ENCODE measurements around the gene ZNF554. TPM values are rescaled to one million over a fixed set of nuclear protein-coding genes. Genes with fewer than 3 reads are reported as not detected.
"Not testable (repeated sequence)": the region's sequence is repeated elsewhere in the genome, so short reads cannot be mapped to it uniquely, and the experiment has no call there.

ZNF554 gene
- total and polyA plus RNA-seq, 9 donors: 4.9 to 10.5 (median 7.2) TPM

- Histone ChIP-seq H3K4me1 (ENCODE audit: insufficient read depth) (peaks cover 7% of the 10 kb centered on the region), H3K9me3 (no peaks in the 10 kb centered on the region), H3K4me3 (no peak overlapping the region), H3K27ac (no peak overlapping the region), H3K27me3 (no peaks in the 10 kb centered on the region), H3K36me3 (no peaks in the 10 kb centered on the region)
- DNase-seq: no peak
- TF ChIP-seq CTCF (IDR thresholded peaks at IDR 0.05) (no peak), EP300 (IDR thresholded peaks at IDR 0.05) (no peak), POLR2A (IDR thresholded peaks at IDR 0.05) (no peak)
- WGBS, 3 donors: 66 to 81% (median 71%) methylated on average over 16 of the region's 16 CpGs
- intact Hi-C loops (cut with DNase I): no loop called here
Observed at GRCh38 chr19:2816641-2817040, 3.0 kb upstream of the ZNF554 start.

- H3K4me1 ChIP-seq (ENCODE audit: insufficient read depth); H3K27ac ChIP-seq; H3K36me3 ChIP-seq; H3K9me3 ChIP-seq; H3K4me3 ChIP-seq; H3K27me3 ChIP-seq; intact Hi-C loops (cut with DNase I): not testable (repeated sequence)
- 57 to 76% (median 71%) methylated on average over 22 of the region's 22 CpGs for WGBS, 3 donors
- peak in 1 of 5 donors; percentile 14 for DNase-seq
Observed at GRCh38 chr19:2817237-2817829, 2.3 kb upstream of the ZNF554 start.

GRCh38 chr19:2820112-2820702, 539 bp downstream of the ZNF554 start:
- H3K9me3 ChIP-seq: no peaks in the 10 kb centered on the region
- 1 to 2% (median 1%) methylated on average over 21 to 36 of the region's 36 CpGs for WGBS, 3 donors
- H3K36me3 ChIP-seq: no peaks in the 10 kb centered on the region
- H3K4me3 ChIP-seq: peak overlapping the region; percentile 82
- H3K27ac ChIP-seq: peak overlapping the region; percentile 52 to 55
- TF ChIP-seq EP300 (IDR thresholded peaks at IDR 0.05) (no peak), CTCF (IDR thresholded peaks at IDR 0.05) (no peak), POLR2A (IDR thresholded peaks at IDR 0.05) (no peak)
- peak in 1 of 5 donors; percentile 39 for DNase-seq
- intact Hi-C loops (cut with DNase I): no loop called here
- peaks cover 7% of the 10 kb centered on the region for H3K4me1 ChIP-seq (ENCODE audit: insufficient read depth)
- H3K27me3 ChIP-seq: no peaks in the 10 kb centered on the region

GRCh38 chr19:2822846-2823245, 3.2 kb downstream of the ZNF554 start:
- Histone ChIP-seq H3K27me3 (no peaks in the 10 kb centered on the region), H3K4me1 (ENCODE audit: insufficient read depth) (peaks cover 7% of the 10 kb centered on the region), H3K4me3 (no peak overlapping the region), H3K9me3 (no peaks in the 10 kb centered on the region), H3K27ac (no peak overlapping the region), H3K36me3 (no peaks in the 10 kb centered on the region)
- WGBS, 3 donors: 93 to 95% (median 95%) methylated on average over 5 of the region's 5 CpGs
- no peak for TF ChIP-seq EP300 (IDR thresholded peaks at IDR 0.05)
- no peak for TF ChIP-seq CTCF (IDR thresholded peaks at IDR 0.05)
- TF ChIP-seq POLR2A (IDR thresholded peaks at IDR 0.05): no peak
- no peak for DNase-seq
- intact Hi-C loops (cut with DNase I): no loop called here

GRCh38 chr19:2823646-2824045, 4.0 kb downstream of the ZNF554 start:
- no peaks in the 10 kb centered on the region for H3K36me3 ChIP-seq
- DNase-seq: no peak
- TF ChIP-seq CTCF (IDR thresholded peaks at IDR 0.05) (no peak), POLR2A (IDR thresholded peaks at IDR 0.05) (no peak), EP300 (IDR thresholded peaks at IDR 0.05) (no peak)
- no peaks in the 10 kb centered on the region for H3K27me3 ChIP-seq
- H3K27ac ChIP-seq: no peak overlapping the region
- H3K4me1 ChIP-seq (ENCODE audit: insufficient read depth): peaks cover 7% of the 10 kb centered on the region
- intact Hi-C loops (cut with DNase I): no loop called here
- WGBS, 3 donors: 73 to 89% (median 88%) methylated on average over 9 of the region's 9 CpGs
- H3K4me3 ChIP-seq: no peak overlapping the region
- no peaks in the 10 kb centered on the region for H3K9me3 ChIP-seq
